GM19351 (cell line): ENCODE data around the gene PITPNC1.
"Not testable (repeated sequence)": the region's sequence is repeated elsewhere in the genome, so short reads cannot be mapped to it uniquely, and the experiment has no call there.

Source experiments
- ATAC-seq: cut with Tn5 transposase; IDR thresholded peaks from one replicate; pipeline ENCODE4 v1.9.1; 2021; ENCODE audit warnings: mild to moderate bottlenecking, moderate library complexity; ENCODE audit not compliant: unreplicated experiment

Gene PITPNC1

GRCh38 chr17:67452681-67453554 lies 75.8 kb downstream of the PITPNC1 start:
- ATAC-seq, result peak; percentile 61

GRCh38 chr17:67456103-67456502 lies 79.0 kb downstream of the PITPNC1 start:
- ATAC-seq, result no peak

- ATAC-seq, result no peak
Observed at GRCh38 chr17:67456889-67457288, 79.8 kb downstream of the PITPNC1 start.

- no peak for ATAC-seq
Observed at GRCh38 chr17:67458203-67458602, 81.1 kb downstream of the PITPNC1 start.

GRCh38 chr17:67459985-67460384 lies 82.9 kb downstream of the PITPNC1 start:
- ATAC-seq, result no peak

GRCh38 chr17:67461228-67461780 lies 84.2 kb downstream of the PITPNC1 start:
- no peak for ATAC-seq

DNA sequence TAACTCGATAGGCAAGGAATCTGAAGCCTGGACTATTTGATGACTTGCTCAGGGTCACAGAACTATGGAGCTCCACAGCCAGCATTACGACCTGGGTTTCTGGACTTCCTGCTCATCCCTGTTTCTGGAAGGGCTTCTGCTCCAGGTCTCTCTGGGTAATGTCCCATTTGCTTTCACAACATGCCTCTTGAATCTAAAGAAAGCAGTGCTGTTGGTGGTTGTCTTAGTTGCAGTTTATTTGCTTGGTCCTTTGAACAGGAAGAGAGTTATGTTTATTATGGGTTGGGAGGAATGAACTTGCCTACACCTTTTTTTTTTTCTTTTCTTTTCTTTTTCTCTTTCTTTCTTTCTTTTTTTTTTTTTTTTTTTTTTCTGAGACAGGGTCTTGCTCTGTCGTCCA lies 84.8 kb downstream of the PITPNC1 start:
- no peak for ATAC-seq

DNA sequence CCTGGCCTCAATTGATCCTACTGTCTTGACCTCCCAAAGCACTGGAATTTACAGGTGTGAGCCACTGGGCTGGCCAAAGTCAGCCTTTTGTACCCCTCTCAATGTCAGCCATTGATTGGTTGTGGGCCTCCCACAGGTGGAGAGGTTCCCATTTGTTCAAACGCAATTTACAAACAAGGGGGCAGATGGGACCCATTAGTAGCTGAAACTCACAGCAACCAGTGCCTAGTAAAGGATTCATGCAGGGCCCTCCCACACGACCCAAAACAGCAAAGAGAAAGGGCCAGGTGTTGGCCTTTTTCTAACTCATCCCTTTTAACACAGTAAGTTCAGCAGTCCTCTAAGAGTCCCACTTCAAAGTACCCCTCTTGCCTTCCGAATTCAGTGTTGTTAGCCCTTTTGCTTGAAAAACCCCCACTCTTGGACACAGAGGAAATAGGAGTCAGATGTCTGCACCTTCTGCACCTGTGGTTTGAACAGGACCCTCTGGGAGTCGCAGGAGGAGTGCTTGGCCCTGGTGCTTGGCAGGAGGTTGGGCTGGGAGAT lies 89.2 kb downstream of the PITPNC1 start:
- ATAC-seq, result no peak

- ATAC-seq, result no peak
Observed at GRCh38 chr17:67467500-67468455, 90.7 kb downstream of the PITPNC1 start.

DNA sequence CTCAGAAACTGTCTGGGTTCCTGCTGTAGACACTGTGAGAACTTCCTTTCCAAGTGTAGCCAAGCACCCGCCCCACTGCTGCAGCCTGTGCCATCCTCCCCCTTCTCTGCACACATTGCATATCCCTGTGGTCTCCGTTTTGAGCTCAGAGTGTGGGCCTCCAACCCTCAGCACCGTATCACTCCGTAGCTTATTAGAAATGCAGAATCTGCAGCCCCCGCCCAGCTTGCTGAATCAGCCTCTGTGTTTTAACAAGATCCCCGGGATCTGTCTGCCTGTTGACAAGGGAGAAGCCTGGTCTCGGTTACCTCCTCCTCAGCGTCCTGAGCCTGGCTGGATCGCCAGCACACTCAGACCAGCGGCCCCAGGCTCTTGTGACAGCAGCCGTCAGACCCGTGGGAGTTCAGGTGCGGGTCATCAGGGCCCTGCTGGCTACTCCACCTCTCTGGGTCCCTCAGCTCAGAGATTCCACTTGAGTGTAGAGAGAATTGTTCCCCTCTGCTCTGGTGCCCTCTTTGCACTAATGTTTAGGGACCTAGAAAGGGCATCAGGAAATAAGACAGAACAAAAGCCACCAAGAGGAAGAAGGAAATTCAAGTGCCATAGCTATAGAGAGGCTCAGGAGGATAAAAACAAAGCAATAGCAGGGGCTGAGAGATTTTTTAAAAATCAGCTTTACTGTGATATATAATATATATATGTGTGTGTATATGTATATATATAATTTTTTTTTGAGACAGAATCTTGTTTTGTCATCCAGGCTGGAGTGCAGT lies 92.3 kb downstream of the PITPNC1 start:
- no peak for ATAC-seq

- ATAC-seq, result no peak
Observed at GRCh38 chr17:67470163-67470562, 93.1 kb downstream of the PITPNC1 start.

- no peak for ATAC-seq
Observed at GRCh38 chr17:67471118-67471517, 94.0 kb downstream of the PITPNC1 start.

DNA sequence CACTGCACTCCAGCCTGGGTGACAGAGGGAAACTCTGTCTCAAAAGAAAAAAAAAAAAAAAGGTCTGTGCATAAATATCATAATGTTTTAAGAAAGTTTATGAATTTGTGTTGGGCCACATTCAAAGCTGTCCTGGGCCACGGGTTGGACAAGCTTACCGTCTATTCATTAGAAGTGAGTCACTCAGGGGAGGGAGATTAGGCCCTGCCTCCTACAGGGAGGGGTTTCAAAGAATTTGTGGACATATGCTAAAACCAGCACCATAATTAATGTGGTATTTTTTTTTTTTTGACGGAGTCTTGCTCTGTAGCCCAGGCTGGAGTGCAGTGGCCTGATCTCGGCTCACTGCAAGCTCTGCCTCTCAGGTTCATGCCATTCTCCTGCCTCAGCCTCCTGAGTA lies 95.5 kb downstream of the PITPNC1 start:
- not testable (repeated sequence) for ATAC-seq

DNA sequence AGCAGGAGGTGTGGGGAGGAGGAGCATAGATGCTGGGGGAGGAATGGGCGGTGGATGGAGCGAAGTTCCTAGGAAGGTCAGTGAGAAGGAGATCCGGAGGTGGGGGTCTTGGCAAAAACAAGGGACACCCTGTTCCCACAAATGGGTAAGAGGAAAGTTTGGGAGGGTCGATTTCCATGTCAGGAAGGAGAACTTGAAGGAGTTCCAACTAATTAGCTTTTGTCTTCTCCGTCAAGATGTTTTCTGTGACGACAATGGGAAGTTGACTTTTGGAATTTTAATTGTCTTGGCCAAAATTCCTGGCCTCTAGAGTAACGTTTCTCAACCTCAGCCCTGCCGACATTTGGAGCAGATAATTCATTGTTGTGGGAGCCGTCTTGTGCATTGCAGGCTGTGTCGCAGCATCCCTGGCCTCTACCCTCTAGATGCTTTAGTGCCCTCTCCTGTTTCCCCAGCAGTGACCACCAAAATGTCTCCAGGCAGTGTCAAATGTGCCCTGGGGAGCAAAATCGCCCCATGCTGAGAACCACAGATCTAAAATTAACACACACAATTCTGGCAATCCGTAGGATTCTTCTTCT lies 97.1 kb downstream of the PITPNC1 start:
- no peak for ATAC-seq

GRCh38 chr17:67475161-67475937 lies 98.3 kb downstream of the PITPNC1 start:
- peak; percentile 60 for ATAC-seq

- ATAC-seq, result no peak
Observed at GRCh38 chr17:67476787-67477335, 99.8 kb downstream of the PITPNC1 start.

GRCh38 chr17:67477687-67478086 lies 100.6 kb downstream of the PITPNC1 start:
- no peak for ATAC-seq

GRCh38 chr17:67478401-67479041 lies 101.4 kb downstream of the PITPNC1 start:
- ATAC-seq, result no peak
